ENCODE results near the gene NDUFB10.
A peak's percentile ranks its signal among the peaks of the same experiment; 100 is the strongest.

The NDUFB10 gene

DNA sequence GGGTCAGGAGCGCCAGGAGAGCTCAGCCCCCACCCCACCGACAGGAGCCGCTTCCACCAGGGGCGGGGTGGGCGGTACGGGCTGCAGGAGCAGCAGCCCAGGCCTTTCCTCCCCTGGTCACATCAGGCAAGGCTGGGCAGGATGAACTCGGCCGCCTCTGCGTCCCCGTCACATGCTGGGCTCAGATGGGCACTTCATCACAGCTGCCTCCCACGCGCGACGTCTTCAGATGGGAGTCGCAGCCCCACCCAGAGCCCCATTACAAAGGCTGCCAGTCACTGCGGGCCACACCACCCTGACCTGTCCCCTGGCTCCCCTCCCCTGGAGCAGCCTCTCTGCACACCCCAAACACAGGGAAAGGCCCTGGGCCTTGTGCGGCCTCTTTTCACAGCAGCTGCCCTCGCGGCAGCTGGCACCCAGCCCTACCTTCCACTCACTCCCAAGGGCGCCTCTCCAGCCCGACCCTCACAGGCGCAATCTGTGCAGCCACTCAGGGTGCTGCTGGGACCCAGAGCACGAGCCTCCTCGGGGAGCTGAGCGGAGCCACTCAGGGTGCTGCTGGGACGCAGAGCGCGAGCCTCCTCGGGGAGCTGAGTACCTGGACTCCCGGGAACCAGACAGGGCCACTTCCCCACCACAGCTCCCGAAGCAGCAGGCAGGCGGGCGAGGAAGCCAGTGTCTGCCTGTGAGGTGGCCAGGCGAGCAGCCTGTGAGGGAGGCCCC is 45.6 kb downstream of the NDUFB10 start:
- DNase-seq, result peak in 1 of 2 experiments; percentile 54

- peak in 1 of 2 experiments; percentile 48 for DNase-seq
These were observed 46.3 kb downstream of the NDUFB10 start for GRCh38 chr16:2005646-2006045.

GRCh38 chr16:2006317-2006716 is 47.0 kb downstream of the NDUFB10 start:
- no peak for DNase-seq

DNA sequence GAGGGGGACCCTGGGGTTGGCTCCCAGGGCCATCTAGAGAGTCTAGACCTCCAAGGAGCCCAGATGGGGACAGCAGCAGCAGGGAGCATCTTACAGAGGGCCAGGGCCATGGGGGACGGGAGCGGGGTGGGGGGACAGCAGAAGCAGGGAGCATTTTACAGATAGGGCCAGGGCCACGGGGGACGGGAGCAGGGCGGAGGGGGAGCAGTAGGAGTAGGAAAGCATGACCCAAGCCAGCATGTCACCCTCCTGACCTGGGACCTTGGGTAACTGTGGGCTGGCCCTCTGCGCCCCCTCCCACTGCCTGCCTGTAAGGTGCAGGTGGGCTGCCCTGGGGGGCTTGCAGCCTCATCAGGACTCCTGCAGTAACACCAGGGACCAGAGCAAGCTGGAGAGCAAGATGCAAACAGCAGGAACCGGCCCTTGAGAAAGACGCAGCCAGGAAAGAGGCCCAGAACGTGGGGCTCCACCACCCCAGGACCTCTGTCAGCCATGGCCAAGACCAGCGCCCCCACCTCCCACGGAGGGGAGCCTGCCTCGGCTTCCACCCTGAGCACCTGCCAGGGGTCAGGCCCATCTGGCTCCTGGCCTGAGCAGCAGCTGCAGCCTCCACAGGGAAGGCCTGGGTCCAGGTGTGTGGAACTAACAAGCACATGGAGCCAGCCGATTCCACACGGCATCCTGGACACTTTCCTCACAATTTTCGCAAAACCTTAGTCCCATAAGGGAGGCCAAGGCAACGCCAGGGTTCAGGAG is 47.9 kb downstream of the NDUFB10 start:
- no peak for DNase-seq

DNA sequence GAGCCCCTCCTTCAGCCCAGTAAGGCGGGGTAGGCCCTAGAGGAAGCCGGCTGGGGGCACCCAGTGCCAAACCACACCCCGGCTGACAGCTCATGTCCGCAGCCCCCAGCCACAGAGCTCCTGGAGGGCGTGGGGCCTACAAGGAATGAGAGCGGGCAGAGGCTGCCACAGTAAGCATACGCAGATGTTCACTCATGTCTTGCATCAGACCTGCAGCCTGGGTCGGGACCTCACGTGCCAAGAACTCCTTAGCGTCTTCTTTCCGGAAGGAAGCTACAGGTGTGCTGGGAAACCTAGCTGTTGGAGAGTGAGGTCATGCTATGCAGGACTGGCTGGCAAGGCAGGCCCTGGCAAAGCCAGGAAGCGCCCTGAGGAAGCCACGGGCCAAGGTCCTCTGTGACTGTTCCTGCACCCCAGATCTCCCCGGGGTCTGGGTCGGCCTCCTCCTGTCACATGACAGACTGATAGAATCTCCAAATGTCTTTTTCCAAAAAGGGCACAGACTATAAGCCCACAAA is 48.7 kb downstream of the NDUFB10 start:
- DNase-seq, result no peak

DNA sequence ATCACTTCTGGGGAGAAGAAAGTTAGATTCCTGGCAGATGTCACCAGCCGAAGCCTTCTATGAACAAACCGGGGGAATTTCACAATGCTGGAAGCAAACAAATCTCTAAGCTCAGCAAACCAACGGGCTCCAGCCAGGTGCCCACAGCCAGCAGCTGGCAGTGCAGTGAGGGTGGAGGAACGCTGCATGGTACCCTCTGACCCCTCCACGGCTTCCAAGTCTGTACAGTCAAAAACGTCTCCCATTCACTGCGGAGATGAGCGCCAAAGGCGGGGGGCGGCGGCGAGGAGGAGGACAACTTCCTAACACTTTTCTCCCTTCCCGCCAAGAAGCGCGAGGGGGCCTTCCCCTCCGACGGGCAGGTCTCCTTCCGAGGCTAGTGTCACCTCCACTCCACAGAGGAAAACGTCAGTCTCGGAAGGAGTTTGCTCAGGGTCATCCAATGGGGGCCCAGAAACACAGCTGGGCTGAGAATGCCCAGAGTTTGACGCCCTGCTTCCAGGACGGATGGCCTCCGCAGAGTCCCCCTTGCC is 49.4 kb downstream of the NDUFB10 start:
- no peak for DNase-seq

- no peak for DNase-seq
These were observed 49.9 kb downstream of the NDUFB10 start for GRCh38 chr16:2009164-2009711.

GRCh38 chr16:2009791-2010510 is 50.6 kb downstream of the NDUFB10 start, which contains the start of gene ZNF598:
Gene ZNF598 (minus strand): TSS chr16:2009821.
- DNase-seq, result peak; percentile 74 to 88

Measured in NCI-H524 (cell line).